GM10847 (cell line): ENCODE measurements around the gene PID1.

ENCODE experiments used
- POLR2A ChIP-seq: IDR thresholded peaks from 2 replicates; pipeline ENCODE4 v1.6.1; 2011; ENCODE audit not compliant: insufficient read length; ENCODE audit errors: extremely low read depth

The PID1 gene

DNA sequence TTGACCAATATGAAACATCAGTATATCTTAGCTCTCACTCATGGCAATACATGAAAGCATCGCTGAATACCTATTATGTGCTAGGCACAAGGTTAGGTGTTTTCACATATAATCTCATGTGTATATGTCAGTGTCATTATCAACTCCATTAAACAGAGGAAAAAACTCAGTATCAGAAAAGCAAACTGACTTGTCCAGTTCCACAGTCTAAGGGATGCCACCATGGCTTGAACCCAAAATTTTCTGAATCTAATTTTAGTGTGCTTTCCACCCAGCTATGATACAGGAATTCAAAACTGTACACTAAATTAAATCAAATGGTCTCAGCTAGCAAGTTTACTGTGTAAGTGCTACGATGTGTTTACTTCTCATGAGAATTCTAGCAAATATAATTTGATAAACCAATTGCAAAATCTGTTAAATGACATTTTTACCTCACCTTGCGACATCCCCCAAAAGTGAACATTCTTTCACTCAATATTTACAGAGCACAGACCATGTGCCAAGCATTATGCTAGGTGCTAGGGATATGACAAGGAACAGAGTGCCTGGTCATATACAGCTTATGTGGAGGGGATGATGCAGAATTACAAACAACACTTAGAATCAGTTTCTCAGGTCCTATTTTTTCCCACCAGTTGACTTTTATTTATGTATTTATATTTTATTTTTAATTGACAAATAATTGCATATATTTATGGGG, 211.6 kb downstream of the PID1 start:
- no peak for TF ChIP-seq POLR2A

- TF ChIP-seq POLR2A: no peak
Observed at GRCh38 chr2:229057976-229058553, 213.0 kb downstream of the PID1 start.

DNA sequence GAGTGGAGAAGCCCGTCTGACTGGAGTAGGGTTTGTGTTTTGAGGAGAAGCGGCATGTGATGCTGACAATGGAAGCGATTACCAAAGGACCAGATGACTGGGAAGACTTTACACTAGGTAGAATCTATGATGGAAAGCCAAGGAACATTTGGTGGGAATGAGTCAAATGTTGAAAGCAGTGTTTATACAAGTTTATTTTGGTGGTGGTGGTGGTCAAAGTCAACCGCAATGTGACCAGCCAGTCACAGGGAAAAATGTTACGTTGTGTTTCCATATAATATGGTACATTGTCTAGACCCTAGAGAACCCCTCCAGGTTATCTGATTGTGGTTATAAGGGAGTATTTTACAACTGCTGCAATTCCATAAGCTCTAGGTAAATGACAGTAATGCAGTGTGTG, 216.8 kb downstream of the PID1 start:
- TF ChIP-seq POLR2A: no peak

GRCh38 chr2:229051798-229052197, 219.3 kb downstream of the PID1 start:
- no peak for TF ChIP-seq POLR2A

GRCh38 chr2:229050133-229050532, 221.0 kb downstream of the PID1 start:
- TF ChIP-seq POLR2A: no peak

DNA sequence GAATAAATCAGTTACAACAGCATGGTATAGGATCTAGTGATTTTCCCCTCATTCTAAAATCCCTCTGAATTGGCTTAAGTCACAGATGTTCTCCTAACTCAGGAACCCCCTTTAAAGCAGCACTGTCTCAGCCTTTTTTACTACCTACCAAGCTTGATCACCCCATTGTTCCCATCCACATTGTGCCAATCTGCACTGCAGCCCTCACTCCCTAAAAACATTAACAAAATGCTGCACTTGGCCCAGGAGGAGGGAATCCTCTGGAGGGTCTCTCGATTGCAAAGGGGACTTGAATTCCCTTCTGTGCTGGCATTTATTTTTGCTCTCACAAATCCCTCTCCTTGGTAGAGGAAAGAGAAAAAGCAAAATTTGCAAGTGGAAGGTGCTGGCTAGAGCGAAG, 223.0 kb downstream of the PID1 start:
- TF ChIP-seq POLR2A: no peak

- TF ChIP-seq POLR2A: no peak
Observed at GRCh38 chr2:229045671-229046070, 225.4 kb downstream of the PID1 start.

DNA sequence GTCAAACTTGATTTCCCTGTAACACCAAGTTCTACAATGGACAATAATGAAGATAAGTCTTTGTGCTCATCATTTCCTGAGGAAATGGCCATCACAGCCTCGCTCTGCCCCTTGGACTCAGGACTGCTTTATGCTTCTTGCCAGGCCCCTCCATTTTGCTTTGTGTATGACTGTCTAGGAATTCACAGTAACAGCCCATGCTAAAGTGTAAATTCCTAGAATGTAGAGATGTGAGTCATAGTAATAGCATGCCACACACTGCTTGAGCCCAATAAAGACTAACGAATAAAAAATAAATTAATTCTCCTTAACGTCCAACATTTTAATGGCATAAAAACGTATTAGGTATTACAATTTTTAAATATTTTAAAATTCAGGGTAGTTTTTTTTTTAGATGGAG, 226.5 kb downstream of the PID1 start:
- no peak for TF ChIP-seq POLR2A

- TF ChIP-seq POLR2A: no peak
Observed at GRCh38 chr2:229043681-229044080, 227.4 kb downstream of the PID1 start.

GRCh38 chr2:229042349-229042748, 228.7 kb downstream of the PID1 start:
- no peak for TF ChIP-seq POLR2A

GRCh38 chr2:229041691-229042090, 229.4 kb downstream of the PID1 start:
- no peak for TF ChIP-seq POLR2A

- no peak for TF ChIP-seq POLR2A
Observed at GRCh38 chr2:229037621-229038020, 233.5 kb downstream of the PID1 start.

- no peak for TF ChIP-seq POLR2A
Observed at GRCh38 chr2:229033816-229034215, 237.3 kb downstream of the PID1 start.

GRCh38 chr2:229032608-229033234, 238.4 kb downstream of the PID1 start:
- TF ChIP-seq POLR2A: no peak

- no peak for TF ChIP-seq POLR2A
Observed at GRCh38 chr2:229027353-229028105, 243.6 kb downstream of the PID1 start.

- no peak for TF ChIP-seq POLR2A
Observed at GRCh38 chr2:229025653-229026052, 245.4 kb downstream of the PID1 start.

GRCh38 chr2:229022652-229023051, 248.4 kb downstream of the PID1 start:
- no peak for TF ChIP-seq POLR2A

DNA sequence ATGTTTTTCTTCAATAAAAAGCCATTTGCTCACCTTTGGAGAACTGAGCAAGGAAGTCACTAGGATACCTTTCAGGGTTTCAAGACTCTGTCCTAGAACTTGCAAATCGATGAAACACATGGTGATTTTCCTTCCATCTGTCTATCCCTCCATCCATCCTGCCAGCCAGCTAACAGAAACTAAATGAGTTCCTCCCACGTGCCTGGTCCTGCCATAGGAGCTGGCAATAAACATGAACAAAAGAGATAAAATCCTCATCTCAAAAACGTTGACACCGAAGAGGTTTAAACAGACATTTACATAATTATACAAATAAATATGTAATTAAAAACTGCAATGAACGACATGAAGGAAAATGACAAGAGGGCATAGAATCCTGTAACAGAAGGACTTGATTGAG, 249.0 kb downstream of the PID1 start:
- TF ChIP-seq POLR2A: no peak
